GM23248 (cell line): ENCODE measurements around the gene DPP6.

Experiments
- EZH2 ChIP-seq: fragments of 200-600 bp; sonication (generic); IDR thresholded peaks from 2 replicates; pipeline ENCODE4 v1.6.1; 2018; ENCODE audit warnings: antibody characterized with exemption, mild to moderate bottlenecking; ENCODE audit not compliant: insufficient read depth, poor library complexity, severe bottlenecking
- EZH2phosphoT487 ChIP-seq: fragments of 200-600 bp; sonication (generic); IDR thresholded peaks from 2 replicates; pipeline ENCODE4 v1.6.1; 2018; ENCODE audit warnings: antibody characterized with exemption, moderate library complexity, mild to moderate bottlenecking, low read depth; ENCODE audit not compliant: insufficient read depth

DNA sequence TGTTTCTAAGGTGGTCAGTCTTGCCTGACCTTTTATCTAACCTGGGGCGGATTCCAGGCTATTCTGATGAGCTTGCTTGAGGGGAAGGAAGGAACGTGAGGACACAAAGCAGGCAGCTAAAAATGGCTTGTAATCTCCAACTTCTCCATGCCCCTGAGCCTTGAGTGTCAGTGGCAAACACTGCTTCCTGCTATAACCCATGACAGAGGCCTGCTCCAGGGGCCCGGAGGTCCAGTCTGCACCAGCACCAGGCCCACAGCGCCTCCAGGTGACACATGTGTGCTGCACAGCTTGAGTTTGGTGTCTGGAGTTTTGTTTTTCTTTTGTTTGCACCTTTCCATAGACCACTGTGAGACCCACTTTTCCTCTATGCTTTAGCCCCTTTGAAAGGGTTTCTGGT is 742.8 kb downstream of the DPP6 start:
- TF ChIP-seq EZH2 (no peak), EZH2phosphoT487 (no peak)
